Loucy (cell line): ENCODE measurements around the gene ACE.

Experiments
- EZH2phosphoT487 ChIP-seq: fragments of 200-600 bp; IDR thresholded peaks from 2 replicates; pipeline ENCODE4 v1.6.1; 2018; ENCODE audit warnings: antibody characterized with exemption, mild to moderate bottlenecking, moderate library complexity, borderline replicate concordance
- TF ChIP-seq, protein P1 (sequence below): fragments of 200-600 bp; sonication (generic); conservative IDR thresholded peaks from 2 replicates; pipeline ENCODE4 v1.5.1; 2014; ENCODE audit warnings: mild to moderate bottlenecking, antibody characterized with exemption, low read length

DNA sequence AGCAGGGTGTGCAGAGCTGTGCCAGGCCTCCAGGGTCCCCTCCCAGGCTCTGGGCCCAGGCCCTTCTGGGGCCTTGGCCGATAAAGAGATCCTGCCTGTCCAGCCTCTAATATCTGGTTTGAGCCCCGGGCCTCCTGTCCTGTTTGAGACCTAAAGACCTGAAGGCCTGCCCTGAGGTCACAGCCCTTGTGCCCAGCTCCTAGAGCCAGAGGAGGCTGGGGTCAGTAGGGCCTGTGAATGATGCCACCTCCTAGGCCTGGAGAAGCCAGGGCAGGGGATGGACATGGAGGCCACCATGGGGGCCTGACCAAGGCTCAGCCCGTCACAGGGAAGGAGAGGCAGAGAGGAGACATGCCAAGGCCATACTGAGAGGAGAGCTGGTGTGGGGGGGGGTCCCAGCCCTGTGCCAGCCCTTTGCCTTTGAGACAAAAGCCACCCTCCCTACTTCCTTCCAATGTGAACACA, 53.7 kb downstream of the ACE start:
- TF ChIP-seq, protein P1, sequence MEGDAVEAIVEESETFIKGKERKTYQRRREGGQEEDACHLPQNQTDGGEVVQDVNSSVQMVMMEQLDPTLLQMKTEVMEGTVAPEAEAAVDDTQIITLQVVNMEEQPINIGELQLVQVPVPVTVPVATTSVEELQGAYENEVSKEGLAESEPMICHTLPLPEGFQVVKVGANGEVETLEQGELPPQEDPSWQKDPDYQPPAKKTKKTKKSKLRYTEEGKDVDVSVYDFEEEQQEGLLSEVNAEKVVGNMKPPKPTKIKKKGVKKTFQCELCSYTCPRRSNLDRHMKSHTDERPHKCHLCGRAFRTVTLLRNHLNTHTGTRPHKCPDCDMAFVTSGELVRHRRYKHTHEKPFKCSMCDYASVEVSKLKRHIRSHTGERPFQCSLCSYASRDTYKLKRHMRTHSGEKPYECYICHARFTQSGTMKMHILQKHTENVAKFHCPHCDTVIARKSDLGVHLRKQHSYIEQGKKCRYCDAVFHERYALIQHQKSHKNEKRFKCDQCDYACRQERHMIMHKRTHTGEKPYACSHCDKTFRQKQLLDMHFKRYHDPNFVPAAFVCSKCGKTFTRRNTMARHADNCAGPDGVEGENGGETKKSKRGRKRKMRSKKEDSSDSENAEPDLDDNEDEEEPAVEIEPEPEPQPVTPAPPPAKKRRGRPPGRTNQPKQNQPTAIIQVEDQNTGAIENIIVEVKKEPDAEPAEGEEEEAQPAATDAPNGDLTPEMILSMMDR = no peak
- no peak for TF ChIP-seq EZH2phosphoT487
